HEK293 (cell line): ENCODE measurements around the gene B3GLCT.

Experiments
- CTCF ChIA-PET: fragments of 350-600 bp; formaldehyde crosslinking; extraction: SDS; loops from one replicate; lab custom pipeline; 2021; ENCODE audit warnings: antibody characterized with exemption; lab: Yijun Ruan, JAX
- POLR2A ChIA-PET: fragments of 300-600 bp; formaldehyde crosslinking; extraction: SDS; loops from one replicate; lab custom pipeline; 2020; ENCODE audit warnings: antibody characterized with exemption, inconsistent platforms; lab: Yijun Ruan, JAX
- H3K27ac ChIP-seq: fragments of 200-500 bp; sonication (Bioruptor generic); 2 replicates; pipeline ENCODE4 v1.5.1; 2014; ENCODE audit warnings: low read depth, low read length, control low read depth, inconsistent platforms; ENCODE audit errors: extremely low read depth
- H3K36me3 ChIP-seq, 2 experiments: fragments of 200-500 bp in 1 of 2; sonication (Bioruptor generic) in 1 of 2; 1 replicate in 1 of 2; 2 replicates in 1 of 2; pipeline ENCODE4 v1.5.1; 2014 to 2017; ENCODE audit warnings: inconsistent platforms in 2 of 2, low read length in 2 of 2; ENCODE audit not compliant: control insufficient read depth in 2 of 2, insufficient read depth in 1 of 2
- H3K4me1 ChIP-seq: fragments of 200-500 bp; sonication (Bioruptor generic); 2 replicates; pipeline ENCODE4 v1.5.1; 2014; ENCODE audit warnings: mild to moderate bottlenecking, low read length, inconsistent platforms; ENCODE audit not compliant: control insufficient read depth, insufficient read depth
- H3K4me3 ChIP-seq: 2 replicates; pipeline ENCODE4 v1.5.1; 2011; ENCODE audit warnings: low read depth, mild to moderate bottlenecking, control low read depth, low read length, moderate library complexity
- H3K9me3 ChIP-seq: fragments of 200-500 bp; sonication (Bioruptor generic); 2 replicates; pipeline ENCODE4 v1.5.1; 2014; ENCODE audit warnings: low read depth, low read length, inconsistent platforms; ENCODE audit not compliant: control insufficient read depth, insufficient read depth
- PBX3 ChIP-seq: sonication (generic); formaldehyde crosslinking; IDR thresholded peaks from 2 replicates; pipeline ENCODE4 v1.8.1; 2022; ENCODE audit warnings: mild to moderate bottlenecking, moderate library complexity, missing genetic modification reagents
- PRDM2 ChIP-seq: fragments of 450-650 bp; formaldehyde crosslinking; IDR thresholded peaks from 2 replicates; pipeline ENCODE4 v1.5.1; 2016; ENCODE audit warnings: missing biosample characterization, missing genetic modification characterization, borderline replicate concordance
- SALL2 ChIP-seq: fragments of 450-650 bp; formaldehyde crosslinking; IDR thresholded peaks from 2 replicates; pipeline ENCODE4 v1.5.0; 2017; ENCODE audit warnings: missing biosample characterization, mild to moderate bottlenecking, missing genetic modification characterization, borderline replicate concordance
- SETDB1 ChIP-seq: IDR thresholded peaks from one replicate; pipeline ENCODE4 v1.6.1; 2017; ENCODE audit warnings: mild to moderate bottlenecking, low read length, moderate library complexity, mixed read lengths; ENCODE audit not compliant: insufficient read length
- TCF7L2 ChIP-seq: IDR thresholded peaks from 2 replicates; pipeline ENCODE4 v1.6.1; 2011; ENCODE audit warnings: low read depth, mild to moderate bottlenecking, inconsistent platforms, low read length, moderate library complexity, borderline replicate concordance
- ZBTB11 ChIP-seq: fragments of 450-650 bp; formaldehyde crosslinking; conservative IDR thresholded peaks from 2 replicates; pipeline ENCODE4 v1.5.1; 2016; ENCODE audit warnings: low read depth, missing biosample characterization, missing genetic modification characterization
- ZBTB49 ChIP-seq: fragments of 450-650 bp; formaldehyde crosslinking; IDR thresholded peaks from 2 replicates; pipeline ENCODE4 v1.5.1; 2016; ENCODE audit warnings: missing biosample characterization, missing genetic modification characterization, low read depth
- ZBTB8A ChIP-seq: fragments of 450-650 bp; formaldehyde crosslinking; IDR thresholded peaks from 2 replicates; pipeline ENCODE4 v1.5.1; 2016; ENCODE audit warnings: missing biosample characterization, missing genetic modification characterization
- ZNF16 ChIP-seq: fragments of 450-650 bp; formaldehyde crosslinking; IDR thresholded peaks from 2 replicates; pipeline ENCODE4 v1.5.1; 2016; ENCODE audit warnings: low read depth, missing biosample characterization, missing genetic modification characterization
- ZNF221 ChIP-seq: fragments of 450-650 bp; formaldehyde crosslinking; IDR thresholded peaks from 2 replicates; pipeline ENCODE4 v1.5.1; 2017; ENCODE audit warnings: missing biosample characterization, missing genetic modification characterization, borderline replicate concordance
- ZNF280D ChIP-seq: fragments of 450-650 bp; formaldehyde crosslinking; IDR thresholded peaks from 2 replicates; pipeline ENCODE4 v1.5.1; 2016; ENCODE audit warnings: missing biosample characterization, missing genetic modification characterization
- ZNF426 ChIP-seq: fragments of 450-650 bp; formaldehyde crosslinking; IDR thresholded peaks from 2 replicates; pipeline ENCODE4 v1.5.1; 2017; ENCODE audit warnings: missing biosample characterization, missing genetic modification characterization, mild to moderate bottlenecking, inconsistent platforms, moderate library complexity
- ZNF473 ChIP-seq: fragments of 450-650 bp; formaldehyde crosslinking; IDR thresholded peaks from 2 replicates; pipeline ENCODE4 v1.5.1; 2017; ENCODE audit warnings: missing biosample characterization, missing genetic modification characterization
- ZNF510 ChIP-seq: fragments of 450-650 bp; formaldehyde crosslinking; IDR thresholded peaks from 2 replicates; pipeline ENCODE4 v1.5.1; 2018; ENCODE audit warnings: mild to moderate bottlenecking, missing genetic modification characterization, missing biosample characterization; ENCODE audit not compliant: insufficient replicate concordance
- ZNF555 ChIP-seq: fragments of 450-650 bp; formaldehyde crosslinking; conservative IDR thresholded peaks from 2 replicates; pipeline ENCODE4 v1.5.1; 2017; ENCODE audit warnings: missing biosample characterization, mild to moderate bottlenecking, missing genetic modification characterization, inconsistent platforms
- ZNF701 ChIP-seq: fragments of 450-650 bp; formaldehyde crosslinking; IDR thresholded peaks from 2 replicates; pipeline ENCODE4 v1.5.1; 2016; ENCODE audit warnings: missing biosample characterization, missing genetic modification characterization

B3GLCT gene

GRCh38 chr13:31151837-31152236 lies 47.9 kb upstream of the B3GLCT start:
- Histone ChIP-seq H3K4me1 (no peaks in the 10 kb centered on the region), H3K4me3 (no peak overlapping the region), H3K27ac (no peak overlapping the region), H3K36me3 (peaks cover 50 to 92% of the 10 kb centered on the region in 2 experiments), H3K9me3 (no peaks in the 10 kb centered on the region)
- TF ChIP-seq ZNF426 (tag by site-specific recombination), result no peak
- no peak for TF ChIP-seq ZBTB11 (tag by site-specific recombination)
- no peak for TF ChIP-seq SETDB1
- no peak for TF ChIP-seq ZNF221
- no peak for TF ChIP-seq ZBTB8A (tag by site-specific recombination)
- no peak for TF ChIP-seq ZNF701 (tag by site-specific recombination)
- no peak for TF ChIP-seq PRDM2
- TF ChIP-seq SALL2 (tag by site-specific recombination), result no peak
- no peak for TF ChIP-seq ZNF16
- no peak for TF ChIP-seq ZNF510 (tag by site-specific recombination)
- no peak for TF ChIP-seq PBX3
- no peak for TF ChIP-seq ZNF280D
- TF ChIP-seq TCF7L2, result no peak
- TF ChIP-seq ZNF473 (tag by site-specific recombination), result no peak
- no peak for TF ChIP-seq ZBTB49 (tag by site-specific recombination)
- TF ChIP-seq ZNF555 (tag by site-specific recombination), result no peak
- ChIA-PET POLR2A (no interaction called here), CTCF (no interaction called here)
